Measurements from ENCODE around the gene PTPRT.
A peak's percentile ranks its signal among the peaks of the same experiment; 100 is the strongest.

The PTPRT gene

DNA sequence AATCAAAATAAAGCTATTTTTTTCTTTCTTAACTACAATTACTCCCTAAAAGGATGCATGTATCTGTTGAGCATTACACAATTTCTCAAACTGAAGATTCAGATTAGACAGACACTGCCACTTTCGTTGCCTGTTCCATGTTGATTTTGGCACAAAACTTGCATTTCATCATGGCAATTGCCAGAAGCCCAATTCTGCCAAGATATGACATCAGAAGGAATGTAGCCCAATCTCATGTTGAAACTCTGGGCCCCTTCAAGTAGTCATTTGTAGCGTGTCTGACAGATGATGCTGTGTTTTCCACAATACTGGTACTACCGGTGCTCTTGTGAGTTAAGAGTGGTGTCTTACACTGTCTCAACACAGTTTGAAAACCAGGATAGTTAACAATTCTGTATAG lies 705.4 kb downstream of the PTPRT start:
- no peak overlapping the region for H2AFZ ChIP-seq (ENCODE audit: low read depth, low read length)
- TF ChIP-seq EZH2 (IDR thresholded peaks at IDR 0.05; ENCODE audit: borderline replicate concordance, low read depth, low read length, severe bottlenecking): no peak
- TF ChIP-seq, protein P1, sequence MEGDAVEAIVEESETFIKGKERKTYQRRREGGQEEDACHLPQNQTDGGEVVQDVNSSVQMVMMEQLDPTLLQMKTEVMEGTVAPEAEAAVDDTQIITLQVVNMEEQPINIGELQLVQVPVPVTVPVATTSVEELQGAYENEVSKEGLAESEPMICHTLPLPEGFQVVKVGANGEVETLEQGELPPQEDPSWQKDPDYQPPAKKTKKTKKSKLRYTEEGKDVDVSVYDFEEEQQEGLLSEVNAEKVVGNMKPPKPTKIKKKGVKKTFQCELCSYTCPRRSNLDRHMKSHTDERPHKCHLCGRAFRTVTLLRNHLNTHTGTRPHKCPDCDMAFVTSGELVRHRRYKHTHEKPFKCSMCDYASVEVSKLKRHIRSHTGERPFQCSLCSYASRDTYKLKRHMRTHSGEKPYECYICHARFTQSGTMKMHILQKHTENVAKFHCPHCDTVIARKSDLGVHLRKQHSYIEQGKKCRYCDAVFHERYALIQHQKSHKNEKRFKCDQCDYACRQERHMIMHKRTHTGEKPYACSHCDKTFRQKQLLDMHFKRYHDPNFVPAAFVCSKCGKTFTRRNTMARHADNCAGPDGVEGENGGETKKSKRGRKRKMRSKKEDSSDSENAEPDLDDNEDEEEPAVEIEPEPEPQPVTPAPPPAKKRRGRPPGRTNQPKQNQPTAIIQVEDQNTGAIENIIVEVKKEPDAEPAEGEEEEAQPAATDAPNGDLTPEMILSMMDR (IDR thresholded peaks at IDR 0.05; ENCODE audit: borderline replicate concordance, extremely low read depth, low read length, poor library complexity, severe bottlenecking): no peak

DNA sequence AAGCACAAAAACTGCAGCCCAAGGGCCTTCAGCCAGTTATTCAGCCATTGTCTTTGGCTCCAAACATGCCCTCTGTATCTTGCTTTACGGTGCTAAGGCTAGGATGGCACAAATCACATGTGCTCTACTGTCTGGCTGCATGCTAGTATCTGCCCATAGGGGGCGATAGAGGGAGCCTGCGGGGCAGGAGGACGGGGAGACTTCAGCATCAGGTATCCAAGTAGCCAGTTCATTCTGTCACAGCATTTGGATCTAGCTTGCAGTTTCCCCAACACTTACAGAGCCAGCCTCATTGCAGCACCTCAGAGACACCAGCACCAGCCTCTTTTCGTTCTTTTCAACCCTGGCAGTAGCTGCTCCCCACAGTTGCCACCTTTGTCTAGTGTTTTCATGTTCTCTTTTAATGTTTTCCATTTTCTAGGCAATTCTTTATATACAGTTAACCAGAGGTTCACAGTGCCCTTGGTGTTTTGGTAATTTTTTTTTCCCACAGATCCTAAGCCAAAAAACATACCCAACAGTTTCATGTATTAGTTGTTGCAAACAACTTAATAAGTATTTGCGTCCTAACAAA lies 705.9 kb downstream of the PTPRT start:
- no peaks in the 10 kb centered on the region for H3K36me3 ChIP-seq (ENCODE audit: insufficient read depth, low read length)
- no peaks in the 10 kb centered on the region for H3K4me1 ChIP-seq (ENCODE audit: insufficient read depth, low read length)
- no peak overlapping the region for H3K4me3 ChIP-seq (ENCODE audit: low read depth in 1 of 2, low read length in 2 of 2)
- peaks cover 22% of the 10 kb centered on the region for H3K27me3 ChIP-seq (ENCODE audit: insufficient read depth, low read length, poor library complexity)
- peak; percentile 47 for DNase-seq
- no peak overlapping the region for H3K9ac ChIP-seq (ENCODE audit: low read depth, low read length)
- no peak overlapping the region for H3K27ac ChIP-seq (ENCODE audit: low read length)
- H3K9me3 ChIP-seq (ENCODE audit: insufficient read depth, low read length, severe bottlenecking): no peaks in the 10 kb centered on the region
- H3K79me2 ChIP-seq (ENCODE audit: insufficient read depth, low read length): no peaks in the 10 kb centered on the region
- peak; percentile 50; the same call in 1 of the 3 replicates for ATAC-seq (ENCODE audit: insufficient read depth, low read depth)
- H3K4me2 ChIP-seq (ENCODE audit: insufficient read depth, low read length): no peak overlapping the region
- H4K20me1 ChIP-seq (ENCODE audit: insufficient read depth, low read length): no peaks in the 10 kb centered on the region
- TF ChIP-seq EZH2 (IDR thresholded peaks at IDR 0.05; ENCODE audit: borderline replicate concordance, low read depth, low read length, severe bottlenecking): no peak
- TF ChIP-seq, protein P1 (IDR thresholded peaks at IDR 0.05; ENCODE audit: borderline replicate concordance, extremely low read depth, low read length, poor library complexity, severe bottlenecking): peak; percentile 74
- H2AFZ ChIP-seq (ENCODE audit: low read depth, low read length): no peak overlapping the region

More for the DNA sequence above, 705.4 kb downstream of the PTPRT start:
- ATAC-seq (ENCODE audit: insufficient read depth, low read depth) (no peak), DNase-seq (no peak)
- H3K79me2 ChIP-seq (ENCODE audit: insufficient read depth, low read length): no peaks in the 10 kb centered on the region
- H4K20me1 ChIP-seq (ENCODE audit: insufficient read depth, low read length): no peaks in the 10 kb centered on the region
- H3K4me3 ChIP-seq (ENCODE audit: low read depth in 1 of 2, low read length in 2 of 2): no peak overlapping the region
- H3K27me3 ChIP-seq (ENCODE audit: insufficient read depth, low read length, poor library complexity): peaks cover 19% of the 10 kb centered on the region
- H3K4me1 ChIP-seq (ENCODE audit: insufficient read depth, low read length): no peaks in the 10 kb centered on the region
- no peak overlapping the region for H3K4me2 ChIP-seq (ENCODE audit: insufficient read depth, low read length)
- H3K9me3 ChIP-seq (ENCODE audit: insufficient read depth, low read length, severe bottlenecking): no peaks in the 10 kb centered on the region
- no peak overlapping the region for H3K9ac ChIP-seq (ENCODE audit: low read depth, low read length)
- H3K27ac ChIP-seq (ENCODE audit: low read length): no peak overlapping the region
- no peaks in the 10 kb centered on the region for H3K36me3 ChIP-seq (ENCODE audit: insufficient read depth, low read length)

DNA sequence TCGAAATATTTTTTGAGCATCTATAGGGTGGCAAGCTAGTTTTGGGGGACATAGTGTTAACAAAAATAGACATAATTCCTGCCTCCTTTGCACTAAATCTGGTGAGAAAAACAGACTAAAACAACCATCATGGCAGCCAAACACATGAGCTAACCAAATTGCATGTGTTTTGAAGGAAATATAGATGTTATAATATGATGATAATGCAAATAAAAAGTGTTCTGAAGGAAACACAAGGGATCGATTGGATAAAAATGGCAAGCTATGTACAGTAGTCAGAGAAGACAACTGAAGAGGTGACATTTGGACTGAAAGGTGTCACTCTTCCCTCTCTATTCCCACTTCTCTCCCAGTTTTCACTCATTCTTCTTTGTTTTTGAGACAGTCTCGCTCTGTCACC lies 706.9 kb downstream of the PTPRT start:
- Histone ChIP-seq H4K20me1 (ENCODE audit: insufficient read depth, low read length) (no peaks in the 10 kb centered on the region), H3K9ac (ENCODE audit: low read depth, low read length) (no peak overlapping the region), H3K9me3 (ENCODE audit: insufficient read depth, low read length, severe bottlenecking) (no peaks in the 10 kb centered on the region), H3K27me3 (ENCODE audit: insufficient read depth, low read length, poor library complexity) (peaks cover 32% of the 10 kb centered on the region), H3K79me2 (ENCODE audit: insufficient read depth, low read length) (no peaks in the 10 kb centered on the region), H3K27ac (ENCODE audit: low read length) (no peak overlapping the region), H3K4me3 (ENCODE audit: low read depth in 1 of 2, low read length in 2 of 2) (no peak overlapping the region), H3K36me3 (ENCODE audit: insufficient read depth, low read length) (no peaks in the 10 kb centered on the region), H3K4me2 (ENCODE audit: insufficient read depth, low read length) (no peak overlapping the region), H3K4me1 (ENCODE audit: insufficient read depth, low read length) (no peaks in the 10 kb centered on the region), H2AFZ (ENCODE audit: low read depth, low read length) (no peak overlapping the region)
- ATAC-seq (ENCODE audit: insufficient read depth, low read depth): no peak
- DNase-seq: no peak
- TF ChIP-seq, protein P1 (IDR thresholded peaks at IDR 0.05; ENCODE audit: borderline replicate concordance, extremely low read depth, low read length, poor library complexity, severe bottlenecking): no peak
- TF ChIP-seq EZH2 (IDR thresholded peaks at IDR 0.05; ENCODE audit: borderline replicate concordance, low read depth, low read length, severe bottlenecking): no peak
